ENCODE data around the gene MMP3.

Gene MMP3

GRCh38 chr11:102831489-102832440 is 11.6 kb downstream of the MMP3 start:
- DNase-seq = no peak

GRCh38 chr11:102831128-102831488 is 12.3 kb downstream of the MMP3 start:
- no peak for DNase-seq

- DNase-seq = no peak
Observed at GRCh38 chr11:102830001-102830727, 13.2 kb downstream of the MMP3 start.

- no peak for DNase-seq
Observed at GRCh38 chr11:102829316-102830000, 14.0 kb downstream of the MMP3 start.

- no peak for DNase-seq
Observed at GRCh38 chr11:102824556-102824955, 18.9 kb downstream of the MMP3 start.

GRCh38 chr11:102819491-102819890 is 23.9 kb downstream of the MMP3 start:
- no peak for DNase-seq

- DNase-seq = no peak
Observed at GRCh38 chr11:102813484-102813883, 29.9 kb downstream of the MMP3 start.

GRCh38 chr11:102812188-102812587 is 31.2 kb downstream of the MMP3 start:
- DNase-seq = no peak

GRCh38 chr11:102810950-102811660 is 32.3 kb downstream of the MMP3 start:
- DNase-seq = no peak

- DNase-seq = no peak
Observed at GRCh38 chr11:102809971-102810370, 33.4 kb downstream of the MMP3 start.

- DNase-seq = no peak
Observed at GRCh38 chr11:102807921-102808320, 35.5 kb downstream of the MMP3 start.

- DNase-seq = no peak
Observed at GRCh38 chr11:102806296-102806695, 37.1 kb downstream of the MMP3 start.

- no peak for DNase-seq
Observed at GRCh38 chr11:102802341-102802740, 41.1 kb downstream of the MMP3 start.

- no peak for DNase-seq
Observed at GRCh38 chr11:102800767-102801166, 42.6 kb downstream of the MMP3 start.

GRCh38 chr11:102799681-102800340 is 43.6 kb downstream of the MMP3 start:
- no peak for DNase-seq

- DNase-seq = no peak
Observed at GRCh38 chr11:102798012-102798746, 45.2 kb downstream of the MMP3 start, which contains the start of gene MMP1. TSS of gene MMP1 (minus strand) at chr11:102798160. CDS start at chr11:102798092, 68 bp downstream.

GRCh38 chr11:102794382-102794781 is 49.0 kb downstream of the MMP3 start:
- no peak for DNase-seq

GRCh38 chr11:102793677-102794290 is 49.6 kb downstream of the MMP3 start:
- no peak for DNase-seq

GRCh38 chr11:102792604-102793003 is 50.8 kb downstream of the MMP3 start:
- DNase-seq = no peak

- no peak for DNase-seq
Observed at GRCh38 chr11:102791271-102792036, 52.0 kb downstream of the MMP3 start.

All from cerebellar nuclear complex (tissue), 1 donor.